Cardiac septum (tissue), 1 donor: Measurements from ENCODE around the gene PRSS48. TPM values are rescaled to one million over a fixed set of nuclear protein-coding genes. Genes with fewer than 3 reads are reported as not detected.
"Not testable (repeated sequence)": the region's sequence is repeated elsewhere in the genome, so short reads cannot be mapped to it uniquely, and the experiment has no call there.

Experiments
- DNase-seq: peaks from one replicate; pipeline ENCODE4 v3.0.0-alpha.2; 2020; ENCODE audit warnings: low spot score
- intact Hi-C: fragments of 100-400 bp; cut with DNase I; formaldehyde crosslinking; loops from one replicate; pipeline ENCODE4 v1.14.0; 2022
- long read RNA-seq: library from polyadenylated mRNA; unstranded; transcript quantifications from one replicate; pipeline ENCODE4 v2.0.0, GENCODE V29; 2021
- total RNA-seq: library from RNA; stranded (reverse); fragmentation: NEBNext Ultra II Directional; extraction: Animal tissue kit (Norgen Biotek cat#: 25700); gene quantifications from one replicate; pipeline ENCODE4 v1.2.1, GENCODE V29; 2021
- donor health status: DM: no; HTN: no; CAD: no.

Gene PRSS48, protein sequence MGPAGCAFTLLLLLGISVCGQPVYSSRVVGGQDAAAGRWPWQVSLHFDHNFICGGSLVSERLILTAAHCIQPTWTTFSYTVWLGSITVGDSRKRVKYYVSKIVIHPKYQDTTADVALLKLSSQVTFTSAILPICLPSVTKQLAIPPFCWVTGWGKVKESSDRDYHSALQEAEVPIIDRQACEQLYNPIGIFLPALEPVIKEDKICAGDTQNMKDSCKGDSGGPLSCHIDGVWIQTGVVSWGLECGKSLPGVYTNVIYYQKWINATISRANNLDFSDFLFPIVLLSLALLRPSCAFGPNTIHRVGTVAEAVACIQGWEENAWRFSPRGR
- total RNA-seq, result not detected
- long read RNA-seq, partial matches to known transcripts, result 0 of 2 reads
- long read RNA-seq, other reads (novel, unspliced or antisense), result 2 of 2 reads

DNA sequence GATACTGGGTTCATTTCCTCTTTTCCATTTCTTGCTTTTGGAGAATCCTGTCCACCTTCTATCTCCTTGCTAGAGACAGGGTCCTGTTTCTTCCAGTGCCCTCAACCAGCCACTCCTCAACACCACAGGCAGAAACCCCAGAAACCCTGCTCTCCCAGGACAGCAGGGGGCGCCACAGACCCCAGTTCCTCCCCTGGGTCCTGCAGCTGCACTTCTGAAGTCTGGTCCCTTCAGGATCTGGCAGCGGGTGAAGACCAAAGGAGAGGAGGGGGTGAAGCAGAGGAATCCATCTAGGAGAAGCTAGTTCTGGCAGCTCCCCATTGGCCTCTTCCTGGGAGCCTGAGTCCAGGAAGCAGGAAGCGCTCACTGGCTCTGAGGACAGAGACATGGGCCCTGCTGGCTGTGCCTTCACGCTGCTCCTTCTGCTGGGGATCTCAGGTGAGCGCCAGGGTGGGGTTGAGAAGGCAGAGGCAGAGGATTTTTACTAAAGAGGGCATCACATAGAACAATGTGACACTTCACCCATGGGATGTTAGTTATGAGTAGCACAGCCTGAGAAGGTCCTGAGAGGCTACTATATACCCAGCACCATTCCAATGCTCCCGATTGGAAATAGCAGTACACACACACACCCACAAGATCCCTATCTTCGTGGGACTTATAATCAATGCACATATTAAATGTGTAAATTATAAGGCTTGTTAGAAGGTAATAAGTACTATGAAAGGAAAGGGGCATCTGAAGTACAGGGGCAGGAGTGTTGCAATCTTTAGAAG, at the start of gene PRSS48:
PRSS48 (plus strand) TSS at position 375 of the 776 bp plus-strand sequence; CDS start at position 387, 12 bp downstream.
- intact Hi-C loops, result loop anchor here (2.0 to 5.0 kb wide), 2 partner anchors 50 to 86 kb away; partner anchors contain the start of gene SH3D19

DNA sequence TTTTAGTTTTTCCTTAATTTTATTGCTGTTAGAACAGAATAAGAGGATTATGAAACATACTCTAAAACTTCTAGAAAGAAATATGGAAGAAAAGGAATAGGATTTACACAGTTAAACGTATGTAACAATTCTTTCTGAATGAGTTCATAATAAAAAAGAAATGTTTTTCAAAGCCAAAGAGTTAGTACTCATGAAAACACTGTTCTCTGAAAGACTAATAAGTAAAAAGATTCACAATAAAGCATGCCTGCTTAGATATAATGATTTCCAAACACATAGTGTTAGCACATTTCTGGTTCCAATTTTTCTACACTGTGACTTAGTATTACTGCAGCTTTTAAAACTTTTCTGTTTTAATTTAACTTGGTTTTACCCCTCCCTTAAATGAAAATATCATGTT, 49.8 kb upstream of the PRSS48 start:
- intact Hi-C loops, result loop anchor here (5.0 kb wide), 1 partner anchor 50 kb away; no protein-coding TSS in a partner anchor
- DNase-seq, result no peak

More for the DNA sequence above, at the start of gene PRSS48:
- peak; percentile 78 for DNase-seq

DNA sequence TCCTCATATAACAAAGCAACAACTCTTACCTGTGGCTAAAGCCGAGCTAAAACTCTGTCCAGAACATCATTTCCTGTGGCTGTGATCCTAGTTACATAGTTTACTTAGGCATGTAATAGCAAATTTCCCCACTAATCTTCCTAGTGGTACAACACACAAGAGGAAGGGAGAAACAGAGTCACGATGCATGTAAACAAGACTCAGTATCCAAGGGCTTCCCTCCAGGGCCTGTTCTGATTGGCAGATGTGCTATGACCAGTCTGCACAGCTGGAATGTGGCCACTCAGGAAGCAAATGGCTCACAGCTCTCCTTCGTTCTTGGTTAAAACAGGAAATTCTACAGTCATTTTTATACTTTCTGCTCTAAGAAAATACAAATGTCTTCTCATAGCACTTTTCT, 49.2 kb upstream of the PRSS48 start:
- peak; percentile 81 for DNase-seq
- intact Hi-C loops, result loop anchor here (5.0 kb wide), 1 partner anchor 50 kb away; no protein-coding TSS in a partner anchor

- intact Hi-C loops, result loop anchor here (5.0 kb wide), 1 partner anchor 51 kb away; no protein-coding TSS in a partner anchor
- DNase-seq, result no peak
Observed at GRCh38 chr4:151228189-151229119, 48.5 kb upstream of the PRSS48 start.

- intact Hi-C loops, result no loop called here
- no peak for DNase-seq
Observed at GRCh38 chr4:151231915-151232595, 44.9 kb upstream of the PRSS48 start.

DNA sequence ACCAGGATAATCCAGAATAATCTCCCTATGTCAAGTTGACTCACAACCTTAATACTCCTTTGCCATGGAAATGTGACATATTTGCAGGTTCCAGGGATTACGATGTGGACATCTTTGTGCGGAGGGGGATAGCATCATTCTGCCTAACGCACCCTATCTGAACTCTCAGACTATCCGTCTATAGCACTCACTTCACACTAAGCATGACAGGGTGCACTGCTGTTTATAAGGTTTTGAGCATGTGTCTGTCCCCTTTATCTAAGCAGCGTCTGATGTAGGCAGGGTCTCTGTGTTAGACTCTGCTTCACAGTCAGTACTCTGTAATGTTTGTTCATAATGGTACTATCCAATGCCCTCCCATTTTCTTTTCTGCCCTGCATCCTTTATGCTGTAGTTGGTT, 43.4 kb upstream of the PRSS48 start:
- DNase-seq, result no peak
- intact Hi-C loops, result no loop called here

DNA sequence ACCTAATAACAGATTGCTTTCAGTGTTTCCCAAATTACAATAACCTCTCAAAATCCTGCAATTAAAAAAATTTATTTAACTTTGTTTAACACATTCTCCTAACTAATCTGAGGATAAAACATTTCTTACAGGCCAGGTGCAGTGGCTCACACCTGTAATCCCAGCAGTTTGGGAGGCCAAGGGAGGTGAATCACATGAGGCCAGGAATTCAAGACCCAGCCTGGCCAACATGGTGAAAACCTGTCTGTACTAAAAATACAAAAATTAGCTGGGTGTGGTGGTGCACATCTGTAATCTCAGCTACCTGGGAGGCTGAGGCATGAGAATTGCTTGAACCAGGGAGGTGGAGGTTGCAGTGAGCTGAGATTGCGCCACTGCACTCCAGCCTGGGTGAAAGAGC, 41.6 kb upstream of the PRSS48 start:
- DNase-seq, result not testable (repeated sequence)

DNA sequence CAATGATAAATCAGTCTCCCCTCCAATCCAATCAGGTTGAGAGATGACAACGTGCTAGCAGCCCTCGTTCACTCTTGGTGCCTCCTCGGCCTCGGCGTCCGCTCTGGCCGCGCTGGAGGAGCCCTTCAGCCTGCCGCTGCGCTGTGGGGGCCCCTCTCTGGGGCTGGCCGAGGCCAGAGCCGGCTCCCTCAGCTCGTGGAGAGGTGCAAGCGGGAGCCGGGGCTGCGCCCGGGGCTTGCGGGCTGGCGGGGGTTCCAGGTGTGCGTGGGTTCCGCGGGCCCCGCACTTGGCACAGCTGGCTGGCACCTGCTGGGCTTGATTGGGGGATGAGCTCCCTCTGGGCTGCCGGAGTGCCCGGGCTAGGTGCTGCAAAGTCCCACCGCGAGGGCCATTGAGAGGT, 40.9 kb upstream of the PRSS48 start:
- intact Hi-C loops, result no loop called here
- no peak for DNase-seq

More for the DNA sequence above, 41.6 kb upstream of the PRSS48 start:
- intact Hi-C loops, result not testable (repeated sequence)

DNA sequence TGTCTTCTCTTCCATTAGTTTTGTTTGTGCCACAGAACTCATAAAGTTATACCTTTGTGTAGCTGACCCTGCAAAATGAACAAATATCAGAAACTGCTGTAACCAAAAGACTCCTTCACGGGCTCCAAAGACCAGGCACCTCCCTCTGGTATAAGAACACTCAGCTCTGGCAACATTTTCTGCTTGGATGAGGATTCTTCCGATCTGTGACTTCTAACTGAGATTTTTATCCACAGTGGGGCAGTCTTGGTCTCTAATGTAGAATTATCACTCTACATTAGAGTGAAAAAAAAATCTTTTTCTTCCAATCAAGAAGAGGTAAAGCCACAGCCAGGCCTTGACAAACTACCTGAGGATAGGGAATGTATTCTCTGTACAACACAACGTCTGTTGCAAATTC, 38.5 kb upstream of the PRSS48 start:
- no peak for DNase-seq
- intact Hi-C loops, result no loop called here

DNA sequence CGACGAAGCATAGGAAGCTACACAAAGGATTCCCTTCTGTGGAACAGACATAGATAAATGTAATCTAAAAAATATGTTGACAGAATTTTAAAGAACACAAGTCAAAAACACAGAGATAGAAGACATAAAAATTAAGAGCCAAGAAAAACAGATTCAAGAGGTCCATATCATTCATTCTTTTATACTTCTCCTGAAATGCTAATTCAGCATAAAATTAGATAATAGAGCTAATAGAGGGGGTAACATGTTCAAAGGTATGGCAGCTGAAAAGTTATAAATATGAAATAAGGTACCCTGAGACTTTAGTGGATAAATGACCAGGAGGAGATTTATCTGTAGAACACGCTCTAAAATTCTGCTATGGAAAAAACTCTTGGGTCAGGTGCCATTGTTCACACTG, 37.4 kb upstream of the PRSS48 start:
- intact Hi-C loops, result no loop called here

DNA sequence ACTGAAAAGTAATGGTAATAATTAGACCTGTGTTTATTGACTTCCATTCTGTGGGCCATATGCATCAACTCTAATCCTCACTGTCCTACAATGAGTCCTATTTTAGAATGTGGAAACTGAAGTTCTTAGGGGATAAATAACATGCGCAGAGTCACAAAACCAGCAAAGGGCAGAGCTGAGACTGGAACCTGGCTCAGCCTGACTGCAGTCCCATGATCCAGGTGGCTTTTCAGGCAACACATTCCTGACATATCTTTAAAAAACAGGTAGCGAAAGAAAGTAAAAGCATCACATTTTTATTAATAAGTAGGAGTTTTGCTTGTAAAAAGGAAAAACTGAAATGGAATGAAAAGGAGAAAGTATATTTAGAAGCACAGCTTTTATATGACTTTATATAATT, 34.7 kb upstream of the PRSS48 start:
- intact Hi-C loops, result no loop called here
- no peak for DNase-seq

More for the DNA sequence above, 37.4 kb upstream of the PRSS48 start:
- DNase-seq, result no peak

- intact Hi-C loops, result no loop called here
- DNase-seq, result no peak
Observed at GRCh38 chr4:151246742-151247141, 30.2 kb upstream of the PRSS48 start.

- intact Hi-C loops, result no loop called here
- no peak for DNase-seq
Observed at GRCh38 chr4:151247395-151247794, 29.6 kb upstream of the PRSS48 start.

DNA sequence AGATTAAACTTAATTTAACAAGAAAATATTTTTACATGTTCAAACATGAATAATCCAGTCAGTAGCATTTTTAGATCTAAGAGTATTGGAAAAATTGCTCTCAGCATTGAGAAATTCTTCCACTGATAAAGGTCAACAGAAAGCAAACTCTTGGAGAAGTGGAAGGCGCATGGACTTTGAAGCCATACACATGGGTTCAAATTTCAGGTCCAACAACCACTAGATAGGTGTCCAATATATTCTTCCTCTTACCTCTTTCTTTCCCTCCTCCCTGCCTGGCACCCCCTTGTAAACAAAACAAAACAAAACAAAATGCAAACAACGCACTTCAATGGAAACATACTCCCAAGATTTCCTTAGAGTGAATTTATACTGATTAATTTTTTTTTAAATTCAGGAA, 28.4 kb upstream of the PRSS48 start:
- intact Hi-C loops, result no loop called here
- no peak for DNase-seq

DNA sequence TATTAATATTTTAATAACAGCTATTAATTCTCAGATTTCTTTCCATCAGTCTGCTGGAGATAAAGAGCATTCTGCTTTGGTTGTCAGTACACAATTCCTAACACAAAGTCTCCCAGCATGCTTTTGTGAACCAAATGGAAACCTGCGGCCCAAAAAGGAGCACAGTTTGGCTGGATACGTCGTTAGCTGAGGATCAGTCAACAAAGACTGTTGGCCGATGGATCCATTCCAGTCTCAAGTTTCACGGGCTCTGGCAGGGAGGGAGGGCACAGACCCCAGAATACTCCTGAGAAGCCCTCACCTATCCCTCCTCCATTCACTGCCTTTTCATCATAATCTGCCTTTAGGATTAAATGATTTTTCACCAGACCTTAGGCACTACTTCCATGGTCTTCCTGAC, 26.3 kb upstream of the PRSS48 start:
- intact Hi-C loops, result no loop called here
- DNase-seq, result no peak

- no peak for DNase-seq
- intact Hi-C loops, result no loop called here
Observed at GRCh38 chr4:151251603-151252304, 25.2 kb upstream of the PRSS48 start.

DNA sequence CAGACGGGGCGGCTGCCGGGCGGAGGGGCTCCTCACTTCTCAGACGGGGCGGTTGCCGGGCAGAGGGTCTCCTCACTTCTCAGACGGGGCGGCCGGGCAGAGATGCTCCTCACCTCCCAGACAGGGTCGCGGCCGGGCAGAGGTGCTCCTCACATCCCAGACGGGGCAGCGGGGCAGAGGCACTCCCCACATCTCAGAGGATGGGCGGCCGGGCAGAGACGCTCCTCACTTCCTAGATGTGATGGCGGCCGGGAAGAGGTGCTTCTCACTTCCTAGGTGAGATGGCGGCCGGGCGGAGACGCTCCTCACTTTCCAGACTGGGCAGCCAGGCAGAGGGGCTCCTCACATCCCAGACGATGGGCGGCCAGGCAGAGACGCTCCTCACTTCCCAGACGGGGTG, 21.7 kb upstream of the PRSS48 start:
- intact Hi-C loops, DNase-seq: not testable (repeated sequence)

GRCh38 chr4:151255680-151256079, 21.3 kb upstream of the PRSS48 start:
- DNase-seq, intact Hi-C loops: not testable (repeated sequence)
